ENCODE results near the gene UBL7.

Gene UBL7

DNA sequence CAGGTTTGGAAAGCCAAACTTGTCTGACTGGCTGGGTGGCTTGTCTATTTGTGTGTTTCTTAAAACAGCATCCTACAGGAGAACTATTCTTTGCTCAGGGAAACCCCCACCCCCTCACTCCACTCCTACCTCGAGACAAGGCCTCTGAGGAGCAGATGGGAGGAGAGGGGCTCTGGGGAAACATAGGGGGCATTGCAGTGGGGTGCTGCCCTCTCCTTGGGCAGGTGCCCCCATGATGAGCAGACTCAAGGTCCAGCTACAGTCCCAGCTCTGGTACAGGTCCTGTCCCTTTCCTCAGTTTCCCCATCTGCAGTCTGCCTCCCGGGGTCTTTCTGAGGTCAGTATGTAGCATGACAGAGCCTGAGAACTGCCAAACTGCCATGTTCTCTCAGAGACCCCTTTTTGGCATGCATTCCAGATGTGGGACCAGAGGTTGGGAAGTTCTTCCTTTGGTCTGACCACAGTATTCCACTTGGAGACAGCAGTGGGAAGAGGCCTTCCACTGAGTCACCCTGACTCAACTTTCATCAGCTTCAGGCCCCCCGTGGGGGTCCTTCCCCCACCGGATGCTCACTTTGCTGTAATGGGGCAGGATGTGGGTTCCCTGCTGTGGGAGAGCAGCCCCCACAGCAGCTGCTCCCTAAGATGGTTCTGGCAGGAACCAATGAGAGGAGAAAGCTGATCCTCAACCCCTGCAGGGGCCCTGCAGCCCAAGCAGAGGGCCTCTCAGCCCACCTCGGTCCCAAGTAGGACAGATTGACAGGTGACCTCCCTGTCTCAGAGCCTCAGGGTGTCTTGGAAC lies 61.2 kb downstream of the UBL7 start:
- no peaks in the 10 kb centered on the region for H3K27me3 ChIP-seq (ENCODE audit: control insufficient read depth, insufficient read depth, low read length, poor library complexity, severe bottlenecking)
- peaks cover 25% of the 10 kb centered on the region for H3K4me1 ChIP-seq (ENCODE audit: control insufficient read depth, insufficient read depth, low read length)
- WGBS, 2 experiments: 53 to 63% methylated on average over 5 of the region's 5 CpGs
- H3K9me3 ChIP-seq (ENCODE audit: control insufficient read depth, low read length): no peaks in the 10 kb centered on the region
- no peak overlapping the region for H3K4me3 ChIP-seq (ENCODE audit: insufficient read depth, low read depth, low read length)
- H3K27ac ChIP-seq (ENCODE audit: insufficient read depth, low read depth, low read length, poor library complexity, severe bottlenecking): no peak overlapping the region
- no peaks in the 10 kb centered on the region for H3K36me3 ChIP-seq (ENCODE audit: control insufficient read depth, insufficient read depth, low read length)

DNA sequence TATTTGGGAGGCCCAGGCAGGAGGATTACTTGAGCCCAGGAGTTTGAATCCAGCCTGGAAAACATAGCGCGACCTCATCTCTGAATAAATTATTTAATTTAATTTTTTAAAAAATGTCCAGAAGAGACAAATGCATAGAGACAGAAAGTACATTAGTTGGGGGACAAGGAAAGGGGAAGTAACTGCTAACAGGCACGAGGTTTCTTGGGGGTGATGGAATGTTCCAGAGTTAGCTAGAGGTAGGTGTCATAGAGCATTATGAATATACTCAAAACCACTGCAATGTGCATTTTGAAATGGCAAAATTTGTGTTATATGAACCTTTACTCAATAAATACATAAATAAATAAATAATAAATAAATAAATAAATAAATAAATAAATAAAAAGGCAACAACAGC lies 61.9 kb downstream of the UBL7 start:
- Histone ChIP-seq H3K4me3 (ENCODE audit: insufficient read depth, low read depth, low read length) (no peak overlapping the region), H3K4me1 (ENCODE audit: control insufficient read depth, insufficient read depth, low read length) (peaks cover 25% of the 10 kb centered on the region), H3K36me3 (ENCODE audit: control insufficient read depth, insufficient read depth, low read length) (no peaks in the 10 kb centered on the region), H3K27me3 (ENCODE audit: control insufficient read depth, insufficient read depth, low read length, poor library complexity, severe bottlenecking) (no peaks in the 10 kb centered on the region), H3K27ac (ENCODE audit: insufficient read depth, low read depth, low read length, poor library complexity, severe bottlenecking) (no peak overlapping the region), H3K9me3 (ENCODE audit: control insufficient read depth, low read length) (no peaks in the 10 kb centered on the region)
- WGBS, 2 experiments: 97 to 100% methylated on average over 2 to 3 of the region's 3 CpGs

DNA sequence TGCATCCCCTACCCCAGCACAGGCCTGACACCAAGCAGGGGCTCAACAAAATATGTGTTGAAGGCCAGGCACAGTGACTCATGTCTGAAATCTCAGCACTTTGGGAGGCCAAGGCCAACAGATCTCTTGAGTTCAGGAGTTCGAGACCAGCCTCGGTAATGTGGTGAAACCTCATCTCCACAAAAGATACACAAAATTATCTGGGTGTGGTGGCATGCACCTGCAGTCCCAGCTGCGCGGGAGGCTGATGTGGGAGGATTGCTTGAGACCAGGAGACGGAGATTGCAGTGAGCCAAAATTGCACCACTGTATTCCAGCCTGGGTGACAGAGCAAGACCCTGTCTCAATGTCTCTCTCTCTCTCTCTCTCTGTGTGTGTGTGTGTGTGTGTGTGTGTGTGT lies 62.8 kb downstream of the UBL7 start:
- Histone ChIP-seq H3K36me3 (ENCODE audit: control insufficient read depth, insufficient read depth, low read length) (no peaks in the 10 kb centered on the region), H3K27me3 (ENCODE audit: control insufficient read depth, insufficient read depth, low read length, poor library complexity, severe bottlenecking) (no peaks in the 10 kb centered on the region), H3K4me3 (ENCODE audit: insufficient read depth, low read depth, low read length) (no peak overlapping the region), H3K27ac (ENCODE audit: insufficient read depth, low read depth, low read length, poor library complexity, severe bottlenecking) (no peak overlapping the region), H3K4me1 (ENCODE audit: control insufficient read depth, insufficient read depth, low read length) (peaks cover 19% of the 10 kb centered on the region), H3K9me3 (ENCODE audit: control insufficient read depth, low read length) (no peaks in the 10 kb centered on the region)
- WGBS, 2 experiments: 94 to 98% methylated on average over 5 of the region's 5 CpGs

DNA sequence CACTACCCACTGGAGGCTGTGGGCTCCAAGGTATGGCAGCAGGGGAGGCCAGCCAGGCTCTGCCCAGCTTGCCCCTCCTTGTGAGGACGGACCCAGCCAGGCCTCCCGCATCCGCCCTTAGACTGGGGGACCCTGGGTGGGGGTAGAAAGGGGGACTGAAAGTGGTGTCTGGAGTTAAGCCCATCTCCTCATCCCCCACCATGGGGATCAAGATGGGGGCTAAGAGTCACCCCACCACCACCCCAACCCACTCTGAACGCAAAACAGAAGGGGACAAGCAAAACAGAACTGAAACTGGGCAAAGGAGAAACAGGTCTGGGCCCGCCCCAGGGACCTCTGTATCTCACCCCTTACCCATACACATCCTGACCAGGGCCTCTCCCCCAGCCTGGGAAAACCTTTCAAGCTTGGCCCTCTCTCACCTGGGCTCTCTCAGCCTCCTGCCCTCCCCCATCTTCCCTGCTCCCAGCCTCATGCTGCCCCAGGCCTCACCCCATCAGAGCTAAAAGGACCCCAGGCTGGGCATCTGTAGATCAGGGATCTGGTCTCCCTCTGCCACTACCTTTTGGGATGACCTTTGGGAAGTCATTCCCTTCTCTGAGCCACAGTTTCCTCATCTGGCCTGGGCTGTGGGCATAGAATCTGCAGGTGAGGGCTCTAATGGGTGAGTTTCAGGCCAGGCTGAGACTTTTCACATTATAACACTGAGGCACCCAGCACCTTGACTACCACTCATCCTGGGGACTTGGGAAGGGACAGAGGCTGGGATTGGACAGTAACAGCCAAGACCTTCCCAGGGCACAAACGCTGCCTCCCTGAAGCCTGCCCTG lies 63.5 kb downstream of the UBL7 start:
- H3K27me3 ChIP-seq (ENCODE audit: control insufficient read depth, insufficient read depth, low read length, poor library complexity, severe bottlenecking): no peaks in the 10 kb centered on the region
- no peaks in the 10 kb centered on the region for H3K36me3 ChIP-seq (ENCODE audit: control insufficient read depth, insufficient read depth, low read length)
- no peaks in the 10 kb centered on the region for H3K9me3 ChIP-seq (ENCODE audit: control insufficient read depth, low read length)
- no peak overlapping the region for H3K4me3 ChIP-seq (ENCODE audit: insufficient read depth, low read depth, low read length)
- 92 to 96% methylated on average over 4 to 6 of the region's 6 CpGs for WGBS, 2 experiments
- H3K27ac ChIP-seq (ENCODE audit: insufficient read depth, low read depth, low read length, poor library complexity, severe bottlenecking): no peak overlapping the region
- peaks cover 19% of the 10 kb centered on the region for H3K4me1 ChIP-seq (ENCODE audit: control insufficient read depth, insufficient read depth, low read length)

DNA sequence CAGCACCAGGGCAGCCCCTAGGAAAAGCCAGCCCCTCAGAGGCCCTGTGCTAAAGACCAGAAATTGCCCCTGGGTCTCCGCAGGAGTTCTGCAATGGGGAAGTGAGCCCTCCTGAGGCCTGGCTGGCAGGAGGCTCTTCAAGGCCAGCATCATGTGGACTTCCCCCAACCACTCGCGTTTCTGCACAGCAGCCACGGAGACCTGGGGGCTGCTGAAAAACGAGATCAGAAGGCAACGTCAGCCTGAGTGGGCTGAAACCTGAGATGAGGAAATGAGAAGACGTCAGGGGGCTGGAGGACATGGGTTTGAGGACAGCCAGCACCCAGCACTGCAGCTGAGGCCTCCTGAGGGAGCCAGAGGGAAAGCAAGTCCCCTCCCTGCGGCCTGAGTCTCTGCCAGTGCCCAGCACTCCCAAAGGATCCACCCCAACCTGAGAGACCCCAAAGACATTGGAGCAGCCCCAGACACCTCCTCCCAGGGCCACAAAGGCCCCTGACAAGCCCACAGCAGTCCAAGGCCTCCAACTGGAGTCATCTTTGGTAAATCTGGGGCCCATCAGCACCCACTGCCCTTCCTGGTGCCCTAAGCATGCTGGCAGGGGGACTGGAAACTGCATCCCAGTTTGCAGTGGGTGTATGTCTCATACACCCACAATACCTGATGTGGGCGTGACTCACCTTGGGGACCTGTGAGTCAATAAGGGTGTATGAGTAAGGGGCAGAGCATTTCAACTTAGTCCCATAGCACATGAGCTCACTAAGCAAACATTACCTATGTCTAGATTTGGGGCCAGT lies 64.3 kb downstream of the UBL7 start:
- 52 to 55% methylated on average over 9 of the region's 9 CpGs for WGBS, 2 experiments
- no peaks in the 10 kb centered on the region for H3K27me3 ChIP-seq (ENCODE audit: control insufficient read depth, insufficient read depth, low read length, poor library complexity, severe bottlenecking)
- H3K36me3 ChIP-seq (ENCODE audit: control insufficient read depth, insufficient read depth, low read length): no peaks in the 10 kb centered on the region
- H3K4me1 ChIP-seq (ENCODE audit: control insufficient read depth, insufficient read depth, low read length): peaks cover 19% of the 10 kb centered on the region
- no peak overlapping the region for H3K27ac ChIP-seq (ENCODE audit: insufficient read depth, low read depth, low read length, poor library complexity, severe bottlenecking)
- no peak overlapping the region for H3K4me3 ChIP-seq (ENCODE audit: insufficient read depth, low read depth, low read length)
- no peaks in the 10 kb centered on the region for H3K9me3 ChIP-seq (ENCODE audit: control insufficient read depth, low read length)

DNA sequence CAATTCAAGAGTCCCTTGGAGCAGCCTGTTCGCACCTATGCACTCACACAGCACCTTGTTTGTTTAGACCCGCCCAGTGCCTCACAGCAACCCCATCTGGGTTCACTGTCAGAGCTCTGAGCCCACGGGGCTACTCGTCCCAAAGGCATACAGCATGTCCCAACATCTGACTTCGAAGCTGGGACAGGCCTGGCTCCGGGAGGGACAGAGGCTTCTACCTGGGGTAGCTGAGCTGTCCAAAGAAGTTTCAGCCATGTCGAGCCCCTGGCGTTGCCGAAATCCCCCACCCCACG lies 64.9 kb downstream of the UBL7 start:
- Histone ChIP-seq H3K4me3 (ENCODE audit: insufficient read depth, low read depth, low read length) (no peak overlapping the region), H3K27ac (ENCODE audit: insufficient read depth, low read depth, low read length, poor library complexity, severe bottlenecking) (no peak overlapping the region), H3K36me3 (ENCODE audit: control insufficient read depth, insufficient read depth, low read length) (no peaks in the 10 kb centered on the region), H3K9me3 (ENCODE audit: control insufficient read depth, low read length) (no peaks in the 10 kb centered on the region), H3K4me1 (ENCODE audit: control insufficient read depth, insufficient read depth, low read length) (peaks cover 17% of the 10 kb centered on the region), H3K27me3 (ENCODE audit: control insufficient read depth, insufficient read depth, low read length, poor library complexity, severe bottlenecking) (no peaks in the 10 kb centered on the region)
- 81 to 85% methylated on average over 10 of the region's 10 CpGs for WGBS, 2 experiments
